NOMO-1 treated with dmso at 0.1 percent for 144 hours (cell line): Measurements from ENCODE around the gene P2RX7.
A peak's percentile ranks its signal among the peaks of the same experiment; 100 is the strongest.
"Not testable (repeated sequence)": the region's sequence is repeated elsewhere in the genome, so short reads cannot be mapped to it uniquely, and the experiment has no call there.

Experiments
- DNase-seq: peaks from one replicate; lab custom pipeline; 2025; ENCODE audit not compliant: unreplicated experiment; lab: John Stamatoyannopoulos, UW

P2RX7 gene

DNA sequence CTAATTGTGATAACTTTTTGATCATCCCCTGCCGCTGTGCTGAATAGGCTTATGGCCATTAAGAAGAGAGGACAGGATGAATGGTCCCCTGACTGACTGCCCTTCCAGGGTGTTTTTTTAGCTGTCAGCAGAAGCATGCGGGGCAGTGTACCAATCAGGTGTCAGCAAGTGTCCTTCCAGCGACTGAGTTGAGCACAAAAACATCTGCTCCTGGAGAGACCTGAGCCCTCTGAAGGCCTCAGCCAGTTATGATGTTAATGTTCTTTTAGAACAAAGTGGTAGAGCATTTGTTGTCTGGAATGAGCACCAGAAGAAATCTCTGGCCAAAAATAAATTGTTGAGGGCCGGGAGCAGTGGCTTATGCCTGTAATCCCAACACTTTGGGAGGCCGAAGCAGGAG lies 37.5 kb downstream of the P2RX7 start:
- no peak for DNase-seq

DNA sequence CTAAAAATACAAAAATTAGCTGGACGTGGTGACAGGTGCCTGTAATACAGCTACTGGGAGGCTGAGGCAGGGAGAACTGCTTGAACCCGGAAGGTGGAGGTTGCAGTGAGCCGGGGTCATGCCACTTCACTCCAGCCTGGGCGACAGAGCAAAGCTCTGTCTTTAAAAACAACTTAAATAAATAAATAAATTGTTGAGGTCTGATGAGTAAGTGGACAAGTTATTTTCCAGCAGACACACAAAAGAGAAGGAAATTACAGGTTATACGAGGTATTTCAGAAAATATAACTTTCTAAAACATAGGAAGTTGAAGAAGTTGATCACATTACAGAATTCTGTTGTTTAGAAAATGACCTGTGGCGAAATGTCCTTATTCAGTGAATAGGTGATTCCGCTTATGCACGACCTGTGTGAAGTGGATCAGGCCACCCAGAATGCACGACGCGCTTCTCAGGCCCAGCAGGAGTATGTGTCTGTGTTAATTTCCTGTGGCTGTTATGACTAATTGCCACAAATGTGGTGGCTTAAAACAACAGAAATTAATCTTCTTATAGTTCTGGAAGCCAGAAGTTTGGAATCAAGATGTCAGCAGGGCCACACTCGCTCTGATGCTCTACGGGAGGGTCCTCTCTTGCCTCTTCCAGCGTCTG lies 38.1 kb downstream of the P2RX7 start:
- peak; percentile 23 for DNase-seq

GRCh38 chr12:121172145-121172544 lies 39.5 kb downstream of the P2RX7 start:
- DNase-seq, result no peak

DNA sequence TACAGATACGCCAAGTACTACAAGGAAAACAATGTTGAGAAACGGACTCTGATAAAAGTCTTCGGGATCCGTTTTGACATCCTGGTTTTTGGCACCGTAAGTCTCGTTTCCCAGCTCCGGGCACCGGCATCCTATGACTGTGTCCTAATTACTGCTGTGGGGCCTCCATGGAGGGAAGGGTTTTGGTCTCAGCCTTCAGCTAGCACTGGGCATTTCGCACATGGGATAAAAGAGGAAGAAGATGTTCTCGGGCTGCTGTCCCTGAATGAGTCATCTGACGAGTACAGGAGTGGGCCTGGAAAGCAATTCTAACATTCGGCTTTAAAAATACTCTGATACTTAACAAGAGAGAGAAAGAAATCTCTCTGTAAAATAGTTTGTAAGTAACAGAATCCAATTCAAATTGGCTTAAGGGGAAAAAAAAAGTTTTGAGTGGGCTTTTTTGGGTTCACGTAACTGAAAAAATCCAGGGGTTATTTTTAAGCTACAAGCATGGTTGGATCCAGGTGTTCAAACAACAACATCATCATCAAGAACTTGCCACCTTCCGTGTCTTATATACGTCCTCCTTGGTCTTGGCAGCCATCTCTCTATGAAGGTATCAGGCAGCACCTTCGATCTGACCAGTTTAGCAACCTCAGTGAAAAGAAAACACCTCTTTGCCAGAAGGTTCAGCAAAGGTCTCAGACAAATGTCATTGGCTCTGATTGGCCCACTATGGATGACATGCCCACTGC lies 42.9 kb downstream of the P2RX7 start:
- peak; percentile 69 for DNase-seq

DNA sequence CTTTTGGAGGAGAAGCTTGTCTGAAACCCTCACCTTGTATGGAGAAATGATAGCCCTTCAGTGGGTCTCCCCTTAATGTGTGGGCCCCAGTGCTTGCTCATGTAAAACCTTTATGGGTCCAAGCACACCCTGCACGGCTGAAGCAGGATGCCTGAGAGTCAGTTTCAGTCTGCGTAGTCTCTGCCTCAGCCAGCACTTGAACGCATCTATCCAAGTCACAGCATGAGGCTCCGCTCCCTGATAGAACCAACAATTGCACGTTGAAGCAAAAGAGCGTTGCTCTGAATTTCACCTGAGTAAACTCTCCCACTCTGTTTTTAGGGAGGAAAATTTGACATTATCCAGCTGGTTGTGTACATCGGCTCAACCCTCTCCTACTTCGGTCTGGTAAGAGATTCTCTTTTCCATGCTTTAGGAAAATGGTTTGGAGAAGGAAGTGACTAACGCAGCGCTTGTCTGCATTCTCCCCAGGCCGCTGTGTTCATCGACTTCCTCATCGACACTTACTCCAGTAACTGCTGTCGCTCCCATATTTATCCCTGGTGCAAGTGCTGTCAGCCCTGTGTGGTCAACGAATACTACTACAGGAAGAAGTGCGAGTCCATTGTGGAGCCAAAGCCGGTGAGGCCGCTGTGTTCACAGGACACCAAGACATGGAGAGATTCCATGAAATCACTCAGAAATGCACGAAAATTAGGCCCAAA lies 44.3 kb downstream of the P2RX7 start:
- DNase-seq, result no peak

DNA sequence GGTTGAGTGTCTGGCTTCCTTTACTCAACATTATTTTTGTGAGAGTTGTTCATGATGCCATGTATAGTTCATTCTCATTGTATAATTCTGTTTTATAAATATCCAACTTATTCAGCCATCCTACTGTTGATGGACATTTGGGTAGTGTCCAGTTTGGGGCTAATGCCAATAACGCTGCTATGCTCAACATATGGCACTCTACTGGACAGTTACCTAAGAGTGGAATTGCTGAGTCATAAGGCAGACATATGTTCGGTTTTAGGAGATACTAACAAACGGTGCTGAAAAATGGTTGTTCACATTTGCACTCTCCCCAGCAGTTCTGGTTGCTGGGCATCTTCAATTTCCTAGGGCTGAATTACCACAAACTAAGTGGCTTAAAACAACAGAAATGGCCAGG lies 48.5 kb downstream of the P2RX7 start:
- no peak for DNase-seq

- no peak for DNase-seq
Observed at GRCh38 chr12:121182222-121182893, 49.7 kb downstream of the P2RX7 start.

- DNase-seq, result no peak
Observed at GRCh38 chr12:121184425-121184824, 51.7 kb downstream of the P2RX7 start.

DNA sequence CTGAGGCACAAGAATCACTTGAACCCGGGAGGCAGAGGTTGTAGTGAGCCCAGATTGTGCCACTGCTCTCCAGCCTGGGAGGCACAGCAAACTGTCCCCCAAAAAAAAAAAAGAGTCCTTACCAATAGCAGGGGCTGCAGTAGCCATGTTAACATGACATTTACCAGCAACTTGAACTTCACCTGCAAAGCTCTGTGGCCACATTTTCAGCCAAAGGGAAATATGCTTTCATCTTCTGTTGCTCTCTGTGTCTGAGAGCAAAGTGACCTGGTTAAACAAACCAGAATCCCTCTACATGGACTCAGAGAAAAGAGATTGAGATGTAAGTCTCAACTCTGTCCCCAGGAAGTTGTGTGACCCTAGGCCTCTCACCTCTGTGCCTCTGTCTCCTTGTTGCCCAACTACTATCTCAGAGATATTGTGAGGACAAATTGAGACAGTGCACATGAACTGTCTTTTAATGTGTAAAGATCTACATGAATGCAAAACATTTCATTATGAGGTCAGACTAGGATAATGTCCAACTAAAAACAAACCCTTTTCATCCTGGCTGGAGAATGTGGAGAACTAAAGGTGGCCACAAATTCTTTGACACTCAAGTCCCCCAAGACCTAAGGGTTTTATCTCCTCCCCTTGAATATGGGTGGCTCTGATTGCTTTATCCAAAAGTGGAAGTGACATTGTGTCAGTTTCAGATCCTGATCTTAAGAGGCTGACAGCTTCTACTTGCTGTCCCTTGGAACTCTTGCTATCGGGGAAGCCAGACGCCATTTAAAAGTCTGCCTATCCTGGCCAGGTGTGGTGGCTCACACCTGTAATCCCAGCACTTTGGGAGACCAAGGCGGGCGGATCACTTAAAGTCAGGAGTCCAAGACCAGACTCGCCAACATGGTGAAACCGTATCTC lies 52.6 kb downstream of the P2RX7 start:
- peak; percentile 25 for DNase-seq

GRCh38 chr12:121186826-121187225 lies 54.1 kb downstream of the P2RX7 start:
- no peak for DNase-seq

DNA sequence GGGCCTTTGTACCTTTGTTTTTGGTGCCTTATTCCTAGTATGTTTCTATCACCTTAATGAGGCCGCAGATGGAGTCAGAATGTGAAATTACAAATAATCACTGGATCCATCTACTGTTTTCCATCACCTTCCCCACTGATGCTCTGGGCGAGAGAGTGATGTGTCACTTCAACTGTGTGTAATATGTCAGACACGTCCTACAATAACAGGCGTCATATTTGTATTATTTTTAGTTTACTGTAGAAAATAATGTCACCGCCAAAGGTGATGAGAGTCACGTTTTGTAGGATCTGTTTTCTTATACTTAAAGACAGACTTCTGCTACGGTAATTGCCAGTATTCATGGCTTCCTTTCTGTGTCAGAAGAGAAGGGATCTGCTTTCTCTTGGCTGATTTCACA lies 54.8 kb downstream of the P2RX7 start:
- DNase-seq, result no peak

- no peak for DNase-seq
Observed at GRCh38 chr12:121188227-121188626, 55.6 kb downstream of the P2RX7 start.

- no peak for DNase-seq
Observed at GRCh38 chr12:121189131-121189530, 56.5 kb downstream of the P2RX7 start.

DNA sequence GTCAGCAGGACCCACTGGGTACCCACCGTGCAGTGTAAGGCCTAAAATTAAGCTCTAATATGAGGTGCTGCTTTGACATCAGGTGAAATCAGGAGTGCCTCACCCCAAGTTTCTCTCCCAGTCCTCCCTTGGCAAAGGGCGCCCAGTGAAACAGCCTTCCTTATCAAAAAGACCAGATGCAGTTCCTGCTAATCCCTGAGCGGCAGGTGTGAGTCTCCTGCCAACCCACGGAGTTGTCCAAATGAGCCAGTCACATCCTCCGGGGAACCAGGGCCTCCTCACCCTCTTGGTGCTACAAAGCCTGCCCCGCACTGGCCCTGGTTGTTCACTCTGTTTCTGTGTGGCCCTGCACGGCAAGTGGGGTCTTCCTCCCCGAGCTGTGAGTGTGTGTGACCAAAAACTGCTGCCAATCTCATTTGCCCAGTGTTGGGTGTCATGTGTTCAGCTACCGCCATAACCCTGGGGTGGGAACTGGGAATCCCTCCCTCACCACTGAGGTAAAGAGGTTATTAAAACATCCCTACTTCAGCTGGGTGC lies 57.0 kb downstream of the P2RX7 start:
- DNase-seq, result no peak

DNA sequence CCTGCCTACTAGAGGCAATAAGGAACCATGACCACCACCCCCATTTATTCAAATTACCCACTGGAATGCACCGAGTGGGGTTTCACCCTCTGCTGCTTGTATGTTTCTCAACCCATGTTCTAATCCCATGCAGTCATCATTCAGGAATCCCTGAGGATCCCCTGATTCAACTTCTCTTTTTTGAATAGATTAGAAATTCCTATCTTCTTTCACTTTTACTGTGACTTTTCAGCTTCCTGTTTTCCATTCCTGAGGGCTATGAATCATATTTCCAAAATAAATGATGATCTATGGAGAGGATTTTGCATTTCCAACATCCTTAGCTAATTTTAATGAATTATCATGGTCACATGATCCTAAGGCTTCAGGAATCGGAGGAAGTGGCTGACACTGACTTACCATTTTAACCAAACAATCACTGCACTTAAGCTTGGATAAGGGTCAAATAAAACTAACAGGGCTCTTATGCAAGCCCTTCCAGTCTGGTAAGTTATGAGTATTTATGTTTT lies 57.9 kb downstream of the P2RX7 start:
- no peak for DNase-seq

DNA sequence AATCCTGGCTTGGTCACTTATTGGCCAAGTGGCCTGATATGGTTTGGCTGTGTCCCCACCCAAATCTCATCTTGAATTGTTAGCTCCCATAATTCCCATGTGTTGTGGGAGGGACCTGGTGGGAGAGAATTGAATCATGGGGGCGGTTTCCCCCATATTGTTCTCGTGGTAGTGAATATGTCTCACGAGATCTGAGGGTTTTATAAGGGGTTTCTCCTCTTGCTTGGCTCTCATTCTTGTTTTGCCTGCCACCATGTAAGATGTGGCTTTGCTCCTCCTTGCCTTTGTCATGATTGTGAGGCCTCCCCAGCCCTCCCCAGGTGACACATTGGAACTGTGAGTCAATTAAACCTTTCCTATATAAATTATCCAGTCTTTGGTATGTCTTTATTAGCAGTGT lies 58.5 kb downstream of the P2RX7 start:
- DNase-seq, result no peak

DNA sequence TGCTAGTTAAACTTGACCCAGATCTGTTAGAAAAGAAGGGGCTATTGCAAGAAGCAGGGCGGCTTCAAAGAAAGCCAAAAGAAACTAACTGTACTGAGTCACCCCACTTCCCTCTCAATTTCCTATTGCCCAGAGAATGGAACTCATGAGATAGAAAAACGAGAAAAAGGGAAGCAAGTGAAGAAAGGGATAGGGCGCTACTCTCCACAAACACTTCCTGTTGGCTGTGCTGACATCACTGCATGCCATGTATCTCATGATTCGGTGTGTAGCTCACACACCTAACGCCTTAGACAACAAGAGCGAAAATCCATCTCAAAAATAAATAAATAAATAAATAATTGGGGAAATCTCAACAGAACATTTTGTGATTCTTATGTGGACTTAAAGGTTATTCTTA lies 64.2 kb downstream of the P2RX7 start:
- DNase-seq, result peak; percentile 83

GRCh38 chr12:121198949-121199348 lies 66.3 kb downstream of the P2RX7 start:
- no peak for DNase-seq

- DNase-seq, result not testable (repeated sequence)
Observed at GRCh38 chr12:121201140-121201539, 68.5 kb downstream of the P2RX7 start.
